Duodenal mucosa (tissue), 2 donors: ENCODE measurements around the gene BSDC1.
"Not testable (repeated sequence)": the region's sequence is repeated elsewhere in the genome, so short reads cannot be mapped to it uniquely, and the experiment has no call there.

Experiments
- H3K27ac ChIP-seq: one replicate; pipeline ENCODE4 v1.7.0; 2013; ENCODE audit warnings: low read depth, low read length
- H3K27me3 ChIP-seq, 2 donors: one replicate each; pipeline ENCODE4 v1.7.0; 2013; ENCODE audit warnings: low read length in 2 of 2, control low read depth in 1 of 2; ENCODE audit not compliant: insufficient read depth in 2 of 2, control insufficient read depth in 1 of 2
- H3K36me3 ChIP-seq, 2 donors: one replicate each; pipeline ENCODE4 v1.7.0; 2013; ENCODE audit warnings: low read length in 2 of 2, control low read depth in 1 of 2; ENCODE audit not compliant: insufficient read depth in 2 of 2, control insufficient read depth in 1 of 2
- H3K4me1 ChIP-seq, 2 donors: one replicate each; pipeline ENCODE4 v1.7.0; 2013; ENCODE audit warnings: low read length in 2 of 2, control low read depth in 1 of 2; ENCODE audit not compliant: insufficient read depth in 2 of 2, control insufficient read depth in 1 of 2
- H3K4me3 ChIP-seq, 2 donors: one replicate each; pipeline ENCODE4 v1.7.0; 2013; ENCODE audit warnings: low read length in 2 of 2, low read depth in 1 of 2
- H3K9ac ChIP-seq, 2 donors: one replicate each; pipeline ENCODE4 v1.7.0; 2013; ENCODE audit warnings: low read length in 2 of 2, low read depth in 1 of 2
- H3K9me3 ChIP-seq, 2 donors: one replicate each; pipeline ENCODE4 v1.7.0; 2013; ENCODE audit warnings: low read length in 2 of 2, control low read depth in 1 of 2; ENCODE audit not compliant: control insufficient read depth in 1 of 2

Gene BSDC1

DNA sequence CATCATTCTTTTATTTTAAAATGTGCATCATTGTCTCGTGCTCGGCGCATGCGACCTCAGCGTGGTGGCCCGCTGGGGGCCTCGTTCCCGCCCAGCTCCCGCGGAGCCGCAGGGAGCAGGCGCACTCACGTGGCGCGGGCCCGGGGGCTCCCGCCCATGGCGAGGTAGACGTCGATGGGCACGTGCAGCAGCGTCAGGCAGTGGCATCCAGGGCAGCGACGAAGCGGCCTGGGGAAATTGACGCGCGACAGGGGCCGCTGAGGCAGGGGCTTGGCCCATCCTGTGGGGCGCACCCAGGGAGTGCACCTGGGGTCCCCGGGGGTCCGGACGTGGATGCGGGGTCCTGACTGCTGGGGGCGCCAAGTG lies 33.0 kb downstream of the BSDC1 start:
- Histone ChIP-seq H3K4me1 (peaks cover 16 to 18% of the 10 kb centered on the region in 2 donors), H3K9me3 (no peaks in the 10 kb centered on the region), H3K9ac (no peak overlapping the region), H3K27me3 (no peaks in the 10 kb centered on the region), H3K4me3 (peak overlapping the region in 1 of 2 donors; percentile 10), H3K36me3 (peaks cover 11 to 28% of the 10 kb centered on the region in 2 donors), H3K27ac (no peak overlapping the region)

GRCh38 chr1:32358435-32358834 lies 35.8 kb downstream of the BSDC1 start:
- Histone ChIP-seq H3K9ac (no peak overlapping the region), H3K27me3 (no peaks in the 10 kb centered on the region), H3K9me3 (no peaks in the 10 kb centered on the region), H3K4me3 (peak overlapping the region in 1 of 2 donors; percentile 4), H3K36me3 (peaks cover 1 to 2% of the 10 kb centered on the region in 2 donors), H3K4me1 (peaks cover 22 to 25% of the 10 kb centered on the region in 2 donors), H3K27ac (no peak overlapping the region)

DNA sequence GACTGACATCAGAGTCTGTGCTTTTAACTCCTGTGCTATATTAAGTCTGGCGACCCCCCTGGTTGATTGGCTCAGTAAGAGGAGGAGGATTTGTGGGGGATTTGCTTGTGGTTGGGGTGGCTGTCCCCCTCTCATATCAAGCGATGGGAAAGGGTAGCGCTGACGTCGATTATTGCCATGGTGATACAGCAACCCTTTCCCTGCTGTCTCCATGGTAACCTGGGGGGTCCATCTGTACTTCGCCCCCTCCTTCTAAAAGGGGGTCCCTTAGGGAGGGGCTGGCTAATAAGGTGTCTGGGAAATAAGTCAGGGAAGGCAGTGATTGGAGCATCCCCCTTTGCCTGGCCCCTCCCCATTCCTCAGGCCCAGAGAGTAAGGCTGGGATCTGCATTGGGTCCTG lies 36.6 kb downstream of the BSDC1 start:
- H3K9me3 ChIP-seq, result no peaks in the 10 kb centered on the region
- H3K36me3 ChIP-seq, result no peaks in the 10 kb centered on the region
- H3K4me1 ChIP-seq, result peaks cover 28 to 32% of the 10 kb centered on the region in 2 donors
- H3K27ac ChIP-seq, result no peak overlapping the region
- no peak overlapping the region for H3K9ac ChIP-seq
- H3K27me3 ChIP-seq, result no peaks in the 10 kb centered on the region
- no peak overlapping the region for H3K4me3 ChIP-seq

DNA sequence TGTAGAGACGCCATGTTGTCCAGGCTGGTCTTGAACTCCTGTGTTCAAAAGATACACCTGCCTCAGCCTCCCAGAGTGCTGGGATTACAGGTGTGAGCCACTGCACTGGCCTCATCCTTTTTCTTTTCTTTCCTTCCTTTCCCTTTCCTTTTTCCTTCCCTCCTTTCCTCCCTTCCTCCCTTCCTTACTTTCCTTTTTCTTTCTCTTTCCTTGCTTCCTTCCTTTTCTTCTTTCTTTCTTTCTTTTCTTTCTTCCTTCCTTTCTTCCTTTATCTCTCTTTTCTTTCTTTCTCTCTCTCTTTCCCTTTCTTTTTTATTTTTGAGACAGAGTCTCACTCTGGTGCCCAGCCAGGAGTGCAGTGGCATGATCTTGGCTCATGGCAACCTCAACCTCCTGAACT lies 37.8 kb downstream of the BSDC1 start:
- Histone ChIP-seq H3K36me3 (no peaks in the 10 kb centered on the region), H3K27ac (no peak overlapping the region), H3K27me3 (no peaks in the 10 kb centered on the region), H3K9me3 (no peaks in the 10 kb centered on the region), H3K4me1 (peaks cover 29 to 39% of the 10 kb centered on the region in 2 donors), H3K9ac (no peak overlapping the region), H3K4me3 (no peak overlapping the region)

DNA sequence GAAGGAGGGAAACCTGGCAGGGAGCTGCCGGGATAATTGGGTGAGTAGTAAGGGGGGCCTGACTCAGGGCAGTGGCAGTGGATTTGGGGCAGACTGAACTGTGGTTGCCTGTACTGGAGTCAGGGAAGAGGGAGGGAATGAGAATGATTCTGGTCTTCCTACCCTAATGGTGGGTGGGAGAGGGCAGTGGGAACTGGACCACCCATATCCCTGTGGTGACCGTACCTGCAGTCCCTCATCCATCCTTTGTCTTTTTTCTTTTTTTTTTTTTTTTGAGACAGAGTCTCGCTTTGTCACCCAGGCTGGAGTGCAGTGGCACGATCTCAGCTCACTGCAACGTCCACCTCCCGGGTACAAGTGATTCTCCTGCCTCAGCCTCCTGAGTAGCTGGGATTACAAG lies 38.5 kb downstream of the BSDC1 start:
- not testable (repeated sequence) for H3K4me3 ChIP-seq, H3K9me3 ChIP-seq, H3K9ac ChIP-seq, H3K36me3 ChIP-seq, H3K27ac ChIP-seq, H3K27me3 ChIP-seq
- peaks cover 29 to 39% of the 10 kb centered on the region in 2 donors for H3K4me1 ChIP-seq

- Histone ChIP-seq H3K36me3 (no peaks in the 10 kb centered on the region), H3K9me3 (no peaks in the 10 kb centered on the region), H3K4me1 (peaks cover 35 to 44% of the 10 kb centered on the region in 2 donors), H3K9ac (no peak overlapping the region), H3K27ac (no peak overlapping the region), H3K27me3 (no peaks in the 10 kb centered on the region), H3K4me3 (no peak overlapping the region)
Observed at GRCh38 chr1:32353886-32354570, 40.2 kb downstream of the BSDC1 start.

- peaks cover 37 to 42% of the 10 kb centered on the region in 2 donors for H3K4me1 ChIP-seq
- no peaks in the 10 kb centered on the region for H3K27me3 ChIP-seq
- peak overlapping the region; percentile 57 for H3K27ac ChIP-seq
- H3K4me3 ChIP-seq, result no peak overlapping the region
- H3K9ac ChIP-seq, result no peak overlapping the region
- H3K9me3 ChIP-seq, result no peaks in the 10 kb centered on the region
- H3K36me3 ChIP-seq, result no peaks in the 10 kb centered on the region
Observed at GRCh38 chr1:32353431-32353830, 40.8 kb downstream of the BSDC1 start.

DNA sequence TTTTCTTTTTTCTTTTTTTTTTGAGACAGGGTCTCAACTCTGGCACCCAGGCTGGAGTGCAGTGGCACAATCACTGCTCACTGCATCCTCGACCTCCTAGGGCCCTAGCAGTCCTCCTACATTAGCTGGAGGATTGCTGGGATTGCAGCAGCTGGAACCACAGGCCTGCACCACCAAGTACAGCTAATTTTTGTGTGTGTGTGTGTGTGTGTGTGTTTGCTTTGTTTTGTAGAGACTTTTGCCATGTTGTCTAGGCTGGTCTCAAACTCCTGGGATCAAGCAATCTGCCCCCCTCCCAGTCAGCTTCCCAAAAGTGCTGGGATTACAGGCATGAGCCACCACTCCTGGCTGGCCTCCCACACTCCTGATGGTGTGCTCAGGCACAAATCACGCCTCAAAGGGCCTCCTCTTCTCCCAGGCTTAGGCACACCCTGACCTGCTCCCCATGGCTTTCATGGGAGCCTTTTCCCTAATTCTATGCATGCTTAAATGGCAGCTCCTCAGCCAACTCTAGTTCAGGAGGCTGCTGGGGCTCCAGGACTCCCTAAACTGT lies 41.3 kb downstream of the BSDC1 start:
- Histone ChIP-seq H3K27me3 (no peaks in the 10 kb centered on the region), H3K4me3 (no peak overlapping the region), H3K27ac (no peak overlapping the region), H3K9me3 (no peaks in the 10 kb centered on the region), H3K36me3 (no peaks in the 10 kb centered on the region), H3K4me1 (peaks cover 36 to 37% of the 10 kb centered on the region in 2 donors), H3K9ac (no peak overlapping the region)

- no peaks in the 10 kb centered on the region for H3K27me3 ChIP-seq
- H3K36me3 ChIP-seq, result no peaks in the 10 kb centered on the region
- H3K4me1 ChIP-seq, result peaks cover 30 to 33% of the 10 kb centered on the region in 2 donors
- H3K27ac ChIP-seq, result peak overlapping the region; percentile 83
- peak overlapping the region; percentile 84 to 91 for H3K9ac ChIP-seq
- H3K9me3 ChIP-seq, result no peaks in the 10 kb centered on the region
- H3K4me3 ChIP-seq, result peak overlapping the region; percentile 71 to 77
Observed at GRCh38 chr1:32352239-32352745, 41.9 kb downstream of the BSDC1 start.

DNA sequence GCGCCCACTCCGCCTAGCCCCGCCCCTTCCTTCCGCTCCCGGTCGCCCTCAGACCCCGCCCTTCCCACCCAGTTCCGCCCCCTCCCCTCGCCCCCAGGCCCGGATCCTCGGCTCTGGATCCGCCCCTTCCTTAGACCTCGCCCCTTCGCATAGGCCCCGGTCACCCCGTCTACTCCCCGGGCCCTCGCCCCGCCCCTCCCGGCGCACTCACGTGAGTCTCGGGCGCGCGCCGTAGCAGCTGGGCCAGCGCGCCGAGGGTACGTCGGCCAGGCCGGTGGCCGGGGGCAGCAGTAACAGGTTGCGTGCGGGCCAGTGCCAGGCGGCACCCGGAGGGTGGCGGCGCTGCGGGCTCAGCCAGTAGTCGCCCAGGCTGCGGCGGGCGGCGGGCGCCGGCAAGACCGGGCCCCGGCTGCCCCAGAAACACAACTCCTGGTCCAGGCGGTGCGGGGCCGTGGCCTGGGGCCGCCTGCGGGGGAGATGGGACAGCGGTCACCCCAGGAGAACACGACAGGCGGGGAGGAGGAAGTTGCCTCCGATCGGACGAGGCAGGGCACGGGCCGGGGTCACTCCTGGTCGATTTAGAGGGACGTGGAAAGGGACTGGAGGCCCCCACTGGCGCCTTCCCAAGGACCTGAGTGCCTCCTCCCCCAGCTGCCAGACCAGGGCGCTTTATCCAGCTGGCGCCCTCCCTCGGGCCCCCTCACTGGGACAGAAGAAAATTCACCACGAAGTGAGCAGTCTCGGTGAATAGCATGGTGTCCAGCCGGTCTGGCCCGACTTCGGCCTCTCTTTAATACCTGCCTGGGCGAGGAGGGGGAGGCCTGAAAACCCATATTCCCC lies 42.6 kb downstream of the BSDC1 start:
- peak overlapping the region; percentile 84 to 91 for H3K9ac ChIP-seq
- peaks cover 29 to 33% of the 10 kb centered on the region in 2 donors for H3K4me1 ChIP-seq
- H3K27ac ChIP-seq, result peak overlapping the region; percentile 83
- no peaks in the 10 kb centered on the region for H3K9me3 ChIP-seq
- no peaks in the 10 kb centered on the region for H3K36me3 ChIP-seq
- peak overlapping the region; percentile 71 to 80 for H3K4me3 ChIP-seq
- H3K27me3 ChIP-seq, result no peaks in the 10 kb centered on the region
